Activated CD4-positive, alpha-beta memory T cell treated with anti-CD3 and anti-CD28 coated beads for 36 hours (primary cell): Measurements from ENCODE around the gene SNRK. TPM values are rescaled to one million over a fixed set of nuclear protein-coding genes. Genes with fewer than 3 reads are reported as not detected.

Experiments used
- CTCF ChIA-PET: fragments of 350-600 bp; sonication (Branson Sonifier 250); formaldehyde crosslinking; loops from one replicate; lab custom pipeline; 2021; ENCODE audit warnings: antibody characterized with exemption, inconsistent platforms; lab: Charles Lee
- POLR2A ChIA-PET: fragments of 350-600 bp; sonication (Branson Sonifier 250); formaldehyde crosslinking; loops from one replicate; lab custom pipeline; 2021; ENCODE audit warnings: antibody characterized with exemption; lab: Charles Lee
- DNase-seq: peaks from one replicate; pipeline ENCODE4 v3.0.0-alpha.2; 2020
- H3K27ac Mint-ChIP-seq: one replicate; pipeline ENCODE4 v1.8.0; 2021; ENCODE audit warnings: mixed read lengths
- H3K27me3 Mint-ChIP-seq: one replicate; pipeline ENCODE4 v1.8.0; 2021; ENCODE audit warnings: mixed read lengths
- H3K36me3 Mint-ChIP-seq: one replicate; pipeline ENCODE4 v1.8.0; 2021; ENCODE audit warnings: mixed read lengths
- H3K4me1 Mint-ChIP-seq: one replicate; pipeline ENCODE4 v1.8.0; 2021; ENCODE audit warnings: low read depth, mixed read lengths
- H3K4me3 Mint-ChIP-seq: one replicate; pipeline ENCODE4 v1.8.0; 2021; ENCODE audit warnings: mild to moderate bottlenecking, mixed read lengths
- H3K9me3 Mint-ChIP-seq: one replicate; pipeline ENCODE4 v1.8.0; 2021; ENCODE audit warnings: mixed read lengths
- intact Hi-C: fragments of 100-400 bp; cut with micrococcal nuclease; formaldehyde crosslinking; loops from one replicate; pipeline ENCODE4 v1.15.1; 2023
- total RNA-seq, 2 experiments: library from RNA; stranded (reverse); gene quantifications; one replicate each; pipeline ENCODE4 v1.2.3, GENCODE V29; 2021

Gene SNRK
- total RNA-seq, 2 experiments from 2014 or later = 23.9 to 24.4 TPM

GRCh38 chr3:43317461-43318316, 31.3 kb downstream of the SNRK start:
- Mint-ChIP-seq H3K9me3 (no peaks in the 10 kb centered on the region), H3K4me1 (peaks cover 68% of the 10 kb centered on the region), H3K4me3 (no peak overlapping the region), H3K27ac (no peak overlapping the region), H3K36me3 (peaks cover 7% of the 10 kb centered on the region), H3K27me3 (no peaks in the 10 kb centered on the region)
- ChIA-PET CTCF (interaction anchor here (1.0 kb wide), 1 partner anchor 17 kb away, joined by 3 read pairs; no protein-coding TSS in a partner anchor), POLR2A (interaction anchor here (0.6 kb wide), 1 partner anchor 1751 kb away, joined by 3 read pairs; no protein-coding TSS in a partner anchor)
- DNase-seq = no peak
- intact Hi-C loops = no loop called here

- H3K36me3 Mint-ChIP-seq = peaks cover 3% of the 10 kb centered on the region
- H3K27me3 Mint-ChIP-seq = no peaks in the 10 kb centered on the region
- intact Hi-C loops = no loop called here
- peaks cover 71% of the 10 kb centered on the region for H3K4me1 Mint-ChIP-seq
- no peak overlapping the region for H3K4me3 Mint-ChIP-seq
- no peak overlapping the region for H3K27ac Mint-ChIP-seq
- H3K9me3 Mint-ChIP-seq = no peaks in the 10 kb centered on the region
- no peak for DNase-seq
- CTCF ChIA-PET = no interaction called here
- POLR2A ChIA-PET = no interaction called here
These were observed 33.0 kb downstream of the SNRK start for GRCh38 chr3:43319376-43319775.

- H3K4me3 Mint-ChIP-seq = no peak overlapping the region
These were observed 33.5 kb downstream of the SNRK start for GRCh38 chr3:43319794-43320193.

GRCh38 chr3:43320288-43320687, 33.9 kb downstream of the SNRK start:
- Mint-ChIP-seq H3K27me3 (no peaks in the 10 kb centered on the region), H3K4me1 (peaks cover 68% of the 10 kb centered on the region), H3K9me3 (no peaks in the 10 kb centered on the region), H3K36me3 (peaks cover 3% of the 10 kb centered on the region), H3K27ac (no peak overlapping the region), H3K4me3 (no peak overlapping the region)
- DNase-seq = no peak
- intact Hi-C loops = no loop called here
- POLR2A ChIA-PET = no interaction called here
- CTCF ChIA-PET = interaction anchor here (0.9 to 1.4 kb wide), 4 partner anchors 26 to 184 kb away, joined by 3 to 6 read pairs (median 3); no protein-coding TSS in a partner anchor

More at GRCh38 chr3:43319794-43320193, 33.5 kb downstream of the SNRK start:
- H3K27ac Mint-ChIP-seq = no peak overlapping the region
- H3K4me1 Mint-ChIP-seq = peaks cover 69% of the 10 kb centered on the region
- DNase-seq = no peak
- intact Hi-C loops = no loop called here
- no peaks in the 10 kb centered on the region for H3K9me3 Mint-ChIP-seq
- ChIA-PET POLR2A (no interaction called here), CTCF (interaction anchor here (1.2 kb wide), 1 partner anchor 184 kb away, joined by 3 read pairs; no protein-coding TSS in a partner anchor)
- peaks cover 3% of the 10 kb centered on the region for H3K36me3 Mint-ChIP-seq
- H3K27me3 Mint-ChIP-seq = no peaks in the 10 kb centered on the region

DNA sequence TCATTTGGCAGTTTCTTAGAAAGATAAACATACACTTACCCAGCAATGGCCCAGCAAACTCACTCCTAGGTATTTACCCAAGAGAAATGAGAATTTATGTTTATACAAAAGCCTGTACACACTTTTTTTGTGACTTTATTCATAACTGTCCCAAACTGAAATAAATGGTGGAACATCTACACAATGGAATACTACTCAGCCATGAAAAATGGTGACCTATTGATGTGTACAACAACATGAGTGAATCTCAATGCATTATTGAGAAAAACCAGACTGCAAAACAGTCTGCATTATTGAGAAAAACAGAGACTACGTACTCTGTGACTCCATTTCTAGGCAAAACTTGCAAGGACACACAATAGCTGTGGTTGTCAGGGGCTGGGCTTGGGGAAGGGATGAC, 37.2 kb downstream of the SNRK start:
- H3K36me3 Mint-ChIP-seq = peaks cover 3% of the 10 kb centered on the region
- POLR2A ChIA-PET = no interaction called here
- peaks cover 71% of the 10 kb centered on the region for H3K4me1 Mint-ChIP-seq
- H3K4me3 Mint-ChIP-seq = no peak overlapping the region
- H3K27me3 Mint-ChIP-seq = no peaks in the 10 kb centered on the region
- intact Hi-C loops = no loop called here
- CTCF ChIA-PET = no interaction called here
- no peak overlapping the region for H3K27ac Mint-ChIP-seq
- DNase-seq = no peak
- no peaks in the 10 kb centered on the region for H3K9me3 Mint-ChIP-seq

- DNase-seq = no peak
- ChIA-PET CTCF (no interaction called here), POLR2A (no interaction called here)
- intact Hi-C loops = no loop called here
- Mint-ChIP-seq H3K4me1 (peaks cover 62% of the 10 kb centered on the region), H3K27ac (peak overlapping the region; percentile 52), H3K9me3 (no peaks in the 10 kb centered on the region), H3K27me3 (no peaks in the 10 kb centered on the region), H3K36me3 (peaks cover 3% of the 10 kb centered on the region), H3K4me3 (no peak overlapping the region)
These were observed 40.7 kb downstream of the SNRK start for GRCh38 chr3:43326891-43327581.

DNA sequence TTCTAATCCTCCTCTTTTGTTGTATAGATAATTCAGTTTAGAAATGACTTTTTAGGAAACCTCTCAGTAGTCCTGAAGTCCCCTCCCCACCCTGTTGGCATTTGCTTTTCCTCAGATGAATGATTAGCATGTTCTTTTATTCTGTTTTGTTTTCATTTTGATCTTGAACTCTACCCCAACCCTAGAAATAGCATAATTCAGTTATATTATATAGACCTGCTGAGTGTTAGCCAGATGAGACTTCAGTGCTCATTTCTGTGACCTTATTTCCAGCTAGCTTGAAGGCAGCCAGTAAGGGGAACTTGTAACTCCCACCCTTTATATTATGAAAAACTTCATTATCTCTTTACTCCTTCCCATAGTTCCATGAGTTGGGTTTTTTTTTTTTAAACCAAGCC, 41.2 kb downstream of the SNRK start:
- intact Hi-C loops = no loop called here

GRCh38 chr3:43328653-43329052, 42.3 kb downstream of the SNRK start:
- intact Hi-C loops = no loop called here
- Mint-ChIP-seq H3K36me3 (peaks cover 12% of the 10 kb centered on the region), H3K27me3 (no peaks in the 10 kb centered on the region), H3K4me1 (peaks cover 62% of the 10 kb centered on the region), H3K27ac (peak overlapping the region; percentile 76), H3K9me3 (no peaks in the 10 kb centered on the region), H3K4me3 (no peak overlapping the region)
- CTCF ChIA-PET = no interaction called here
- DNase-seq = no peak
- POLR2A ChIA-PET = no interaction called here

More for the DNA sequence above, 41.2 kb downstream of the SNRK start:
- H3K4me3 Mint-ChIP-seq = no peak overlapping the region
- no peaks in the 10 kb centered on the region for H3K27me3 Mint-ChIP-seq
- H3K4me1 Mint-ChIP-seq = peaks cover 62% of the 10 kb centered on the region
- CTCF ChIA-PET = no interaction called here
- H3K27ac Mint-ChIP-seq = peak overlapping the region; percentile 52
- no peaks in the 10 kb centered on the region for H3K9me3 Mint-ChIP-seq
- no peak for DNase-seq
- POLR2A ChIA-PET = no interaction called here
- peaks cover 9% of the 10 kb centered on the region for H3K36me3 Mint-ChIP-seq

DNA sequence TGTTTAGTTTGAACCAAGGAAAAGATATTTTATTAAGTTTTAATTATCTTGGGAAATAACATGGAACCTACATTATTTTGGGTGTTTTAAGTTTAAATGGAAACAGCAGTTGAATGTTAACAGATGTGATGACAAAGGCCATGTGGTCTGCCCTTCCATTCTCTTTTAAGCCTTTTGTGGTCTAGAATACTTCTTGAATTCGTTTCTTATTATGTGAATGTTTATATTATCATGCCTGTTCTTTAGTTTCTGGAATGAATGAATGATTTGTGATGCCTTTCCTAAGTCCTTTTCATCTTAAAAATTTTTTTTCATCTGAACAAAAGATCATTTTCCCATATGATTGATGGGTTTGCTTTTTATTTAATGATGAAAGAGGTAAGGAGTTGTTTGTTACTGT, 44.6 kb downstream of the SNRK start:
- H3K9me3 Mint-ChIP-seq = peaks cover 12% of the 10 kb centered on the region
- ChIA-PET POLR2A (no interaction called here), CTCF (no interaction called here)
- peaks cover 30% of the 10 kb centered on the region for H3K36me3 Mint-ChIP-seq
- H3K4me3 Mint-ChIP-seq = no peak overlapping the region
- DNase-seq = no peak
- H3K4me1 Mint-ChIP-seq = peaks cover 45% of the 10 kb centered on the region
- intact Hi-C loops = no loop called here
- no peak overlapping the region for H3K27ac Mint-ChIP-seq
- H3K27me3 Mint-ChIP-seq = no peaks in the 10 kb centered on the region

GRCh38 chr3:43331381-43331780, 45.0 kb downstream of the SNRK start:
- Mint-ChIP-seq H3K4me1 (peaks cover 41% of the 10 kb centered on the region), H3K9me3 (peaks cover 16% of the 10 kb centered on the region), H3K36me3 (peaks cover 34% of the 10 kb centered on the region), H3K27ac (no peak overlapping the region), H3K27me3 (no peaks in the 10 kb centered on the region), H3K4me3 (no peak overlapping the region)
- ChIA-PET CTCF (interaction anchor here (0.6 kb wide), 1 partner anchor 74 kb away, joined by 3 read pairs; no protein-coding TSS in a partner anchor), POLR2A (no interaction called here)
- no peak for DNase-seq
- intact Hi-C loops = no loop called here

- intact Hi-C loops = no loop called here
- Mint-ChIP-seq H3K4me3 (no peak overlapping the region), H3K27ac (no peak overlapping the region), H3K27me3 (no peaks in the 10 kb centered on the region), H3K9me3 (peaks cover 35% of the 10 kb centered on the region), H3K4me1 (peaks cover 14% of the 10 kb centered on the region), H3K36me3 (peaks cover 62% of the 10 kb centered on the region)
- ChIA-PET POLR2A (interaction anchor here (0.6 kb wide), 1 partner anchor 166 kb away, joined by 3 read pairs; no protein-coding TSS in a partner anchor), CTCF (no interaction called here)
- no peak for DNase-seq
These were observed 48.6 kb downstream of the SNRK start for GRCh38 chr3:43334976-43335375.

DNA sequence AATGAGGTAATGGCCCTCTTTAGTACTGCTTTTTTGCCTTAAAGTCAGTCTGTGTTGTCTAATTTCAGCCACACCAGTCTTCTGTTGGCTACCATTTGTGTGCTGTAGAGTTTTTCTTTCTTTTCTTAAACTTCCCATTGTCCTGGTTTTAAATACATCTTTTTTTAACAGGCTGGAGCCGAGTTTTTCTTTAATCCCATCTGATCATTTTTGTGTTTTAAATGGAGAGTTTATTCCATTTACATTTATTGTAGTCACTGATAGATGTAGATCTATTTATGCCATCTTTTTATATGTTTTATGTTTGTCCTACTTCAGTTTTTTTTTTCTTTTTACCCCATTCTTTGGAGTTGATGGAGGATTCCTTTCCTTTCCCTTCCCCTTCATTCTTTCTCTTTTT, 49.5 kb downstream of the SNRK start:
- Mint-ChIP-seq H3K4me1 (peaks cover 11% of the 10 kb centered on the region), H3K27me3 (no peaks in the 10 kb centered on the region), H3K27ac (peak overlapping the region; percentile 18), H3K36me3 (peaks cover 68% of the 10 kb centered on the region), H3K9me3 (peaks cover 39% of the 10 kb centered on the region), H3K4me3 (no peak overlapping the region)
- DNase-seq = no peak
- intact Hi-C loops = no loop called here
- CTCF ChIA-PET = interaction anchor here (1.6 kb wide), 1 partner anchor 375 kb away, joined by 4 read pairs; no protein-coding TSS in a partner anchor
- POLR2A ChIA-PET = no interaction called here
